Measurements from ENCODE around the gene CDS2. TPM values are rescaled to one million over a fixed set of nuclear protein-coding genes. Genes with fewer than 3 reads are reported as not detected.

The CDS2 gene
- total and polyA plus RNA-seq, 2 of the 13 experiments (the other 11 are each of a cell fraction or from before 2014, with no cell fraction given): 81.3 to 153 TPM

- no peak for TF ChIP-seq ZNF597 (CRISPR knock-in tag; IDR thresholded peaks at IDR 0.05)
- TF ChIP-seq CENPT (CRISPR knock-in tag; IDR thresholded peaks at IDR 0.05; ENCODE audit: low read depth): no peak
- TF ChIP-seq PCBP2 (optimal IDR thresholded peaks at IDR 0.05; ENCODE audit: low read depth, low read length, poor library complexity, severe bottlenecking): no peak
- TF ChIP-seq NFYB (CRISPR knock-in tag; IDR thresholded peaks at IDR 0.05): no peak
- no peak for TF ChIP-seq ZNF850 (CRISPR knock-in tag; conservative IDR thresholded peaks at IDR 0.05)
- TF ChIP-seq CCDC6 (CRISPR knock-in tag; IDR thresholded peaks at IDR 0.05): no peak; the same call in 1 of the 2 replicates
- no peak for TF ChIP-seq KDM1A (CRISPR knock-in tag; IDR thresholded peaks at IDR 0.05)
- no peak for TF ChIP-seq JDP2 (CRISPR knock-in tag; IDR thresholded peaks at IDR 0.05; ENCODE audit: borderline replicate concordance)
- TF ChIP-seq TSC22D2 (CRISPR knock-in tag; IDR thresholded peaks at IDR 0.05; ENCODE audit: borderline replicate concordance): no peak
- no peak for TF ChIP-seq PLSCR1 (CRISPR knock-in tag; IDR thresholded peaks at IDR 0.05; ENCODE audit: borderline replicate concordance)
- TF ChIP-seq CBX5 (CRISPR knock-in tag; IDR thresholded peaks at IDR 0.05; ENCODE audit: borderline replicate concordance): 0 out of 2 replicates have a peak, but pooled peaks have one; percentile 25
- no peak for TF ChIP-seq ZNF343 (CRISPR knock-in tag; IDR thresholded peaks at IDR 0.05)
- no peak for TF ChIP-seq RFX5 (IDR thresholded peaks at IDR 0.05; ENCODE audit: low read depth, low read length)
- no peak for TF ChIP-seq TARDBP (CRISPR knock-in tag; IDR thresholded peaks at IDR 0.05)
- TF ChIP-seq GMEB1 (CRISPR knock-in tag; IDR thresholded peaks at IDR 0.05; ENCODE audit: borderline replicate concordance): peak; percentile 95; the same call in 1 of the 2 replicates
- TF ChIP-seq, protein P1, sequence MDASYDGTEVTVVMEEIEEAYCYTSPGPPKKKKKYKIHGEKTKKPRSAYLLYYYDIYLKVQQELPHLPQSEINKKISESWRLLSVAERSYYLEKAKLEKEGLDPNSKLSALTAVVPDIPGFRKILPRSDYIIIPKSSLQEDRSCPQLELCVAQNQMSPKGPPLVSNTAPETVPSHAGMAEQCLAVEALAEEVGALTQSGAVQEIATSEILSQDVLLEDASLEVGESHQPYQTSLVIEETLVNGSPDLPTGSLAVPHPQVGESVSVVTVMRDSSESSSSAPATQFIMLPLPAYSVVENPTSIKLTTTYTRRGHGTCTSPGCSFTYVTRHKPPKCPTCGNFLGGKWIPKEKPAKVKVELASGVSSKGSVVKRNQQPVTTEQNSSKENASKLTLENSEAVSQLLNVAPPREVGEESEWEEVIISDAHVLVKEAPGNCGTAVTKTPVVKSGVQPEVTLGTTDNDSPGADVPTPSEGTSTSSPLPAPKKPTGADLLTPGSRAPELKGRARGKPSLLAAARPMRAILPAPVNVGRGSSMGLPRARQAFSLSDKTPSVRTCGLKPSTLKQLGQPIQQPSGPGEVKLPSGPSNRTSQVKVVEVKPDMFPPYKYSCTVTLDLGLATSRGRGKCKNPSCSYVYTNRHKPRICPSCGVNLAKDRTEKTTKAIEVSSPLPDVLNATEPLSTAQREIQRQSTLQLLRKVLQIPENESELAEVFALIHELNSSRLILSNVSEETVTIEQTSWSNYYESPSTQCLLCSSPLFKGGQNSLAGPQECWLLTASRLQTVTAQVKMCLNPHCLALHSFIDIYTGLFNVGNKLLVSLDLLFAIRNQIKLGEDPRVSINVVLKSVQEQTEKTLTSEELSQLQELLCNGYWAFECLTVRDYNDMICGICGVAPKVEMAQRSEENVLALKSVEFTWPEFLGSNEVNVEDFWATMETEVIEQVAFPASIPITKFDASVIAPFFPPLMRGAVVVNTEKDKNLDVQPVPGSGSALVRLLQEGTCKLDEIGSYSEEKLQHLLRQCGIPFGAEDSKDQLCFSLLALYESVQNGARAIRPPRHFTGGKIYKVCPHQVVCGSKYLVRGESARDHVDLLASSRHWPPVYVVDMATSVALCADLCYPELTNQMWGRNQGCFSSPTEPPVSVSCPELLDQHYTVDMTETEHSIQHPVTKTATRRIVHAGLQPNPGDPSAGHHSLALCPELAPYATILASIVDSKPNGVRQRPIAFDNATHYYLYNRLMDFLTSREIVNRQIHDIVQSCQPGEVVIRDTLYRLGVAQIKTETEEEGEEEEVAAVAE (CRISPR knock-in tag; IDR thresholded peaks at IDR 0.05; ENCODE audit: borderline replicate concordance): 0 out of 2 replicates have a peak, but pooled peaks have one; percentile 39
- no peak for TF ChIP-seq HMG20A (CRISPR knock-in tag; IDR thresholded peaks at IDR 0.05; ENCODE audit: borderline replicate concordance)
- TF ChIP-seq PTBP1 (IDR thresholded peaks at IDR 0.05; ENCODE audit: low read depth, low read length, poor library complexity, severe bottlenecking): no peak
- TF ChIP-seq BRD4 (CRISPR knock-in tag; IDR thresholded peaks at IDR 0.05): no peak
- no peak; the same call in none of the 2 replicates for TF ChIP-seq HOXA5 (CRISPR knock-in tag; IDR thresholded peaks at IDR 0.05)
- no peak for TF ChIP-seq ZNF224 (CRISPR knock-in tag; IDR thresholded peaks at IDR 0.05)
- no peak for TF ChIP-seq MZF1 (CRISPR knock-in tag; IDR thresholded peaks at IDR 0.05; ENCODE audit: borderline replicate concordance)
These were observed 6.7 kb upstream of the CDS2 start (continued) for GRCh38 chr20:5120185-5120476.

All from HepG2 (cell line).